Tibial nerve (tissue), 4 donors: ENCODE results near the gene CNPPD1. TPM values are rescaled to one million over a fixed set of nuclear protein-coding genes. Genes with fewer than 3 reads are reported as not detected.

ENCODE experiments used
- DNase-seq, 2 donors: peaks; one replicate each; pipeline ENCODE4 v3.0.0-alpha.2; 2019; ENCODE audit warnings: low spot score in 2 of 2
- H3K27ac ChIP-seq, 4 donors: fragments of 200-600 bp; sonication (generic) in 3 of 4; one replicate each; pipeline ENCODE4 v1.5.1; 2017 to 2019; ENCODE audit warnings: mild to moderate bottlenecking in 1 of 4
- H3K27me3 ChIP-seq, 2 donors: fragments of 200-600 bp; sonication (generic) in 1 of 2; one replicate each; pipeline versions ENCODE4 v1.5.1 to v1.6.0; 2017 to 2019
- H3K36me3 ChIP-seq, 3 donors: fragments of 200-600 bp; sonication (generic); one replicate each; pipeline ENCODE4 v1.5.1; 2018 to 2019
- H3K4me1 ChIP-seq, 4 donors: fragments of 200-600 bp; sonication (generic) in 3 of 4; one replicate each; pipeline ENCODE4 v1.5.1; 2017 to 2019
- H3K4me3 ChIP-seq, 4 donors: fragments of 200-600 bp; sonication (generic) in 3 of 4; one replicate each; pipeline ENCODE4 v1.5.1; 2017 to 2019; ENCODE audit warnings: mild to moderate bottlenecking in 1 of 4, moderate library complexity in 1 of 4
- H3K9me3 ChIP-seq, 4 donors: fragments of 200-600 bp; sonication (generic) in 3 of 4; one replicate each; pipeline ENCODE4 v1.5.1; 2017 to 2019
- EP300 ChIP-seq, 2 donors: sonication (generic); formaldehyde crosslinking; IDR thresholded peaks; one replicate each; pipeline ENCODE4 v1.6.1; 2017; ENCODE audit warnings: antibody characterized with exemption in 2 of 2, mild to moderate bottlenecking in 1 of 2
- POLR2A ChIP-seq, 2 donors: fragments of 450-650 bp; IDR thresholded peaks; one replicate each; pipeline ENCODE4 v1.6.1; 2017; ENCODE audit warnings: antibody characterized with exemption in 2 of 2, mild to moderate bottlenecking in 2 of 2, moderate library complexity in 2 of 2
- WGBS, 2 donors: methylation state at CpG; one replicate each; pipeline ENCODE4 v1.1.5; 2018; 5-methylcytosine and 5-hydroxymethylcytosine counted together
- total RNA-seq, 4 donors: library from RNA; depleted of rRNA; stranded (reverse); fragments of >200 nt; gene quantifications; one replicate each; pipeline ENCODE4 v1.1.0, GENCODE V29; 2016
- TF ChIP-seq, protein P1 (sequence below), 5 experiments: fragments of 200-600 bp in 3 of 5; fragments of 450-650 bp in 2 of 5; sonication (generic) in 3 of 5; IDR thresholded peaks; one replicate each; pipeline ENCODE4 v1.5.1; 2016 to 2019; ENCODE audit warnings: antibody characterized with exemption in 5 of 5, mild to moderate bottlenecking in 3 of 5, moderate library complexity in 2 of 5

The CNPPD1 gene
- total RNA-seq, 4 donors from 2014 or later: 38.8 to 51.3 (median 49.4) TPM

DNA sequence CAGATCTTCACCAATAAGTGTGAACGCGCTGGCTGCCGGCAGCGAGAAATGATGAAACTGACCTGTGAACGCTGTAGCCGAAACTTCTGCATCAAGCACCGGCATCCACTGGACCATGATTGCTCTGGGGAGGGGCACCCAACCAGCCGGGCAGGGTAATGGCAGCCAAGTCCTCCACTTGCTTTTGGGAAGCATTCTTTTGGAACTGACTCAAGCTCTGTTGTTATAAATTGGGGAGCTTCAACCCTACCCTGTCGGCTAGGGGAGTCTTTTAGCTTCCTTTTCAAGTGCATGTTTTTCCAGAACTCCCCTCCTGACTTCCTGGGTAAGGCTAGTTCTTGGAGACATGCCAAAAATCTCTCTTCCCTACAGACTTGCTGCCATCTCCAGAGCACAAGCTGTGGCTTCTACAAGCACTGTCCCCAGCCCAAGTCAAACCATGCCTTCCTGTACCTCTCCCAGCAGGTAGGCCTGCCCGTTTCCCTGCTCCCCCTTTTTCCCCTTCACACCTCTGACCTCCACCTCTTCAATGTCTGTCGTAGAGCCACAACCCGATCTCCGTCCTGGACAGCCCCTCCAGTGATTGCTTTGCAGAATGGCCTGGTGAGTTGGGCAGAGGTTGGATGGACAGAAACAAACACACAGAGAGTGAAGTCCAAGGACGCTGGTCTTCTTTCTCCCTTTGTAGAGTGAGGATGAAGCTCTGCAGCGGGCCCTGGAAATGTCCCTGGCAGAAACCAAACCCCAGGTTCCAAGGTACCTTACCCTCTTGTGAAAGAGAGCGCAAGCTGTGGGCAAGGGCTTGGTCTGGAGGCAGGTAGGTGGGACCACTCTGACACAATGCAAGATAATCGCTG lies 31.4 kb upstream of the CNPPD1 start:
- TF ChIP-seq POLR2A (IDR thresholded peaks at IDR 0.05): no peak
- no peak for TF ChIP-seq EP300 (IDR thresholded peaks at IDR 0.05)
- TF ChIP-seq, protein P1, sequence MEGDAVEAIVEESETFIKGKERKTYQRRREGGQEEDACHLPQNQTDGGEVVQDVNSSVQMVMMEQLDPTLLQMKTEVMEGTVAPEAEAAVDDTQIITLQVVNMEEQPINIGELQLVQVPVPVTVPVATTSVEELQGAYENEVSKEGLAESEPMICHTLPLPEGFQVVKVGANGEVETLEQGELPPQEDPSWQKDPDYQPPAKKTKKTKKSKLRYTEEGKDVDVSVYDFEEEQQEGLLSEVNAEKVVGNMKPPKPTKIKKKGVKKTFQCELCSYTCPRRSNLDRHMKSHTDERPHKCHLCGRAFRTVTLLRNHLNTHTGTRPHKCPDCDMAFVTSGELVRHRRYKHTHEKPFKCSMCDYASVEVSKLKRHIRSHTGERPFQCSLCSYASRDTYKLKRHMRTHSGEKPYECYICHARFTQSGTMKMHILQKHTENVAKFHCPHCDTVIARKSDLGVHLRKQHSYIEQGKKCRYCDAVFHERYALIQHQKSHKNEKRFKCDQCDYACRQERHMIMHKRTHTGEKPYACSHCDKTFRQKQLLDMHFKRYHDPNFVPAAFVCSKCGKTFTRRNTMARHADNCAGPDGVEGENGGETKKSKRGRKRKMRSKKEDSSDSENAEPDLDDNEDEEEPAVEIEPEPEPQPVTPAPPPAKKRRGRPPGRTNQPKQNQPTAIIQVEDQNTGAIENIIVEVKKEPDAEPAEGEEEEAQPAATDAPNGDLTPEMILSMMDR (IDR thresholded peaks at IDR 0.05): no peak
- no peaks in the 10 kb centered on the region for H3K9me3 ChIP-seq
- H3K27ac ChIP-seq: peak overlapping the region in 3 of 4 donors; percentile 97 to 99 (median 99)
- 70 to 76% methylated on average over 17 of the region's 17 CpGs for WGBS, 2 donors
- H3K4me1 ChIP-seq: peaks cover 0 to 23% (median 12%) of the 10 kb centered on the region in 4 donors
- peak overlapping the region in 2 of 4 donors; percentile 73 to 82 for H3K4me3 ChIP-seq
- no peaks in the 10 kb centered on the region for H3K27me3 ChIP-seq
- no peak for DNase-seq
- peaks cover 0 to 51% (median 13%) of the 10 kb centered on the region in 3 donors for H3K36me3 ChIP-seq

DNA sequence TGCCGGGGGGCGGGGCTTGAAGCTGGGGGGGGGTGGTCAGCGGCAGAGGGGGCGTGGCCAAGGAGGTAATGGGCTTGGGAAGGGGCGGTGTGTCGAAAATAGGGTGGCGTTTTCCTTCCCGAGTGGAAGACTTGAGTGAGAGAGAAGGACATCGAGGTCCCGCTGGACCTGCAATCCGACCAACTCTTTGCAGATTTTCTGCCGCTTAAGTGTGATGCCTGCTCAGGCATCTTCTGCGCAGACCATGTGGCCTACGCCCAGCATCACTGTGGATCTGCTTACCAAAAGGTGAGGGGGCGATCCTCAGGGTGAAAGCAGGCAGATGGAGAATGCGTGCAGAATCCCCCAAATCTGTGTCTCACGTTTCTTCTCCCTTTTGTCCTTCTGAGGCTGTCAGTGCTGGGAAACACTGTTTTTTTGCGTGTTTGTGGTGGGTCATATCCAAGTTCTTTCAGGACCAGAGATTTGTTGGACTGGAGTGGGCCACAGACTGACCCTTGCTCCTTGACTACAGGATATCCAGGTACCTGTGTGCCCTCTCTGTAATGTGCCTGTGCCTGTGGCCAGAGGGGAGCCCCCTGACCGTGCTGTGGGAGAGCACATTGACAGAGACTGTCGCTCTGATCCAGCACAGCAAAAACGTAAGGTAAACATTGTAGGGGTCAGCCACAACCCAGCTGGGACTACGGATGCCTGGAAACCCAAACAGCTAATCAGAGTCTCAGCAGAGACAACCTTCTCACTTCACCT lies 30.6 kb upstream of the CNPPD1 start:
- no peak for TF ChIP-seq EP300 (IDR thresholded peaks at IDR 0.05)
- TF ChIP-seq POLR2A (IDR thresholded peaks at IDR 0.05): no peak
- TF ChIP-seq, protein P1 (IDR thresholded peaks at IDR 0.05): no peak
- no peaks in the 10 kb centered on the region for H3K9me3 ChIP-seq
- peaks cover 0 to 23% (median 12%) of the 10 kb centered on the region in 4 donors for H3K4me1 ChIP-seq
- H3K36me3 ChIP-seq: peaks cover 0 to 43% (median 9%) of the 10 kb centered on the region in 3 donors
- H3K27ac ChIP-seq: peak overlapping the region; percentile 97 to 99 (median 98)
- DNase-seq: peak in 1 of 2 donors; percentile 78
- peak overlapping the region; percentile 68 to 82 (median 76) for H3K4me3 ChIP-seq
- WGBS, 2 donors: 15 to 18% methylated on average over 19 to 22 of the region's 22 CpGs
- no peaks in the 10 kb centered on the region for H3K27me3 ChIP-seq

DNA sequence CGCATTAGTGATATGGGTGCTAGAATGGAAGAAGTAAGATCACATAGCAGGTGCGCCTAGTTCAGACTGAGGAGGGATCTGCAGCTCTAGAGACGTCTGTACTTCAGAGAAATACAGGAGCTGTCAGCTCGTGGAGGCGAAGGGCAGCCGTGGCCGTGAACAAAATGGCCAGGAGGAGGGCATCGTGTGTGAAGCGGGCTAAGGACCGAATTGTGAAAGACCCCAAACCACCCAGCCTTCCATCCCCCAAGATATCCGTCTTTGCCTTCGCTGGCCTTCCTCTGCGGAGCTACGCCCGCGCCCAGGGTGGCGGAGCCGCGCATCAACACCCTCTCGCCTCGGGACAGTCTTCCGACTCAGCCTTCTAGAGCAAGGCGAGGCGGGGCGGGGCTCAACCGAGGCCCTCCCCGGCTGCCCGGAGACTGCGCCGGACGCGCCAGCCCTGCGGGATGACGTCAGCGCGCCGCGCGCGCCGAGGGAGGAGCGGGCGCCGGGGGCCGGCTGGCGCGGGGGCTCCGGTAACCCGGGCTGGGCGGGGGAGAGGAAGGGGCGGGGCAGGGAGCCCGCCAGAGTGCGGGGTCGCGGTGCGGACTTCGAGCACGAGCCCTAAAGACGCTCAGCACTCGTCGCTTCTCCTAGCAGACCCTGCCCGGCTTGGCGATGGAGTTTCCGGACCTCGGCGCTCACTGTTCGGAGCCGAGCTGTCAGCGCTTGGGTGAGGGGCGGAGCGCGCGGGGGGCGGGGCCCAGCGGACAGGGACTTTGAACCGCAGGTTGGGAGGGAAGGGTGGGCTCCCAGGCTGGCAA lies 29.8 kb upstream of the CNPPD1 start, which contains the start of gene ZFAND2B:
TSS of gene ZFAND2B (plus strand) at position 455 of the 806 bp plus-strand sequence. CDS start at position 661, 206 bp downstream.
- Histone ChIP-seq H3K4me3 (peak within 1 kb of the TSS; percentile 68 to 82 (median 76)), H3K9me3 (no peaks in the 10 kb centered on the region), H3K27me3 (no peaks in the 10 kb centered on the region), H3K4me1 (peaks cover 0 to 23% (median 12%) of the 10 kb centered on the region in 4 donors), H3K27ac (peak within 1 kb of the TSS; percentile 97 to 99 (median 98)), H3K36me3 (peaks cover 0 to 37% (median 9%) of the 10 kb centered on the region in 3 donors)
- peak; percentile 90 to 93 for DNase-seq
- TF ChIP-seq EP300 (IDR thresholded peaks at IDR 0.05): peak in 1 of 2 donors; percentile 99
- peak; percentile 95 to 99 for TF ChIP-seq POLR2A (IDR thresholded peaks at IDR 0.05)
- TF ChIP-seq, protein P1 (IDR thresholded peaks at IDR 0.05): peak in 2 of 5 experiments; percentile 65 to 68
- 1 to 2% methylated on average over 25 to 40 of the region's 76 CpGs for WGBS, 2 donors

DNA sequence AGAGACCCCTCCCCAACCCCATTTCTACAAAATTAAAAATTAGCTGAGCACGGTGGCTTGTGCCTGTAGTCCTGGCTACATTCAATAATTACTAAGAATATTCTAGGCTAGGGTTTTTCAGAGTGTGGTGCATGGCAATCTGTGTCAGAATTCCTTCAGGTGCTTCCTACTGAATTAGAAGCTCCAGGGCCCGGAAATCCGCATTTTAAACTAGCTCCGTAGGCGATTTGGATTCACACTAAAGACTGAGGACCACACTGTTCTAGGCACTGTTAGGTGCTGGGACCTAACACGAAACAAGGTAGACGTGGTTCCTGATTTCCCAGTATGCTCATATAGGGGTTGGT lies 29.2 kb upstream of the CNPPD1 start:
- peaks cover 0 to 23% (median 12%) of the 10 kb centered on the region in 4 donors for H3K4me1 ChIP-seq
- H3K9me3 ChIP-seq: no peaks in the 10 kb centered on the region
- DNase-seq: no peak
- H3K4me3 ChIP-seq: peak overlapping the region; percentile 68 to 82 (median 76)
- H3K27ac ChIP-seq: peak overlapping the region; percentile 97 to 99 (median 98)
- H3K27me3 ChIP-seq: no peaks in the 10 kb centered on the region
- no peak for TF ChIP-seq EP300 (IDR thresholded peaks at IDR 0.05)
- TF ChIP-seq POLR2A (IDR thresholded peaks at IDR 0.05): no peak
- TF ChIP-seq, protein P1 (IDR thresholded peaks at IDR 0.05): no peak
- peaks cover 0 to 31% (median 9%) of the 10 kb centered on the region in 3 donors for H3K36me3 ChIP-seq
- WGBS, 2 donors: 18 to 28% methylated on average over 7 of the region's 7 CpGs
